GM10266 (cell line): Measurements from ENCODE around the gene XPR1.
"Not testable (repeated sequence)": the region's sequence is repeated elsewhere in the genome, so short reads cannot be mapped to it uniquely, and the experiment has no call there.

Experiments
- DNase-seq: peaks from one replicate; pipeline ENCODE4 v3.0.0; 2012; ENCODE audit errors: extremely low spot score
- CTCF ChIP-seq: IDR thresholded peaks from 2 replicates; pipeline ENCODE4 v1.5.1; 2012; ENCODE audit warnings: mild to moderate bottlenecking, low read depth; ENCODE audit not compliant: control insufficient read depth, insufficient read depth; ENCODE audit errors: missing control alignments

Gene XPR1

GRCh38 chr1:180781718-180782117 lies 149.9 kb downstream of the XPR1 start:
- DNase-seq, result no peak
- TF ChIP-seq CTCF, result no peak

GRCh38 chr1:180785291-180785690 lies 153.5 kb downstream of the XPR1 start:
- no peak for TF ChIP-seq CTCF
- no peak for DNase-seq

- DNase-seq, result no peak
- no peak for TF ChIP-seq CTCF
Measured at GRCh38 chr1:180785887-180786286, 154.1 kb downstream of the XPR1 start.

- DNase-seq, result no peak
- TF ChIP-seq CTCF, result no peak
Measured at GRCh38 chr1:180786624-180787023, 154.8 kb downstream of the XPR1 start.

GRCh38 chr1:180787628-180788307 lies 155.9 kb downstream of the XPR1 start:
- DNase-seq, result no peak
- no peak for TF ChIP-seq CTCF

- TF ChIP-seq CTCF, result no peak
- no peak for DNase-seq
Measured at GRCh38 chr1:180789460-180789859, 157.6 kb downstream of the XPR1 start.

- DNase-seq, result not testable (repeated sequence)
Measured at GRCh38 chr1:180791152-180791551, 159.3 kb downstream of the XPR1 start.

- DNase-seq, result no peak
- TF ChIP-seq CTCF, result no peak
Measured at GRCh38 chr1:180791806-180792205, 160.0 kb downstream of the XPR1 start.
